ENCODE data around the gene CBX8.

CBX8 gene

GRCh38 chr17:79835953-79836509 lies 39.2 kb upstream of the CBX8 start:
- peaks cover 57% of the 10 kb centered on the region for H3K36me3 ChIP-seq (ENCODE audit: insufficient read depth, low read length)
- H3K27me3 ChIP-seq (ENCODE audit: insufficient read depth, low read length, poor library complexity): peaks cover 8% of the 10 kb centered on the region
- peaks cover 57% of the 10 kb centered on the region for H3K79me2 ChIP-seq (ENCODE audit: insufficient read depth, low read length)
- no peak for ATAC-seq (ENCODE audit: insufficient read depth, low read depth)
- no peak for TF ChIP-seq EZH2 (IDR thresholded peaks at IDR 0.05; ENCODE audit: borderline replicate concordance, low read depth, low read length, severe bottlenecking)
- TF ChIP-seq, protein P1, sequence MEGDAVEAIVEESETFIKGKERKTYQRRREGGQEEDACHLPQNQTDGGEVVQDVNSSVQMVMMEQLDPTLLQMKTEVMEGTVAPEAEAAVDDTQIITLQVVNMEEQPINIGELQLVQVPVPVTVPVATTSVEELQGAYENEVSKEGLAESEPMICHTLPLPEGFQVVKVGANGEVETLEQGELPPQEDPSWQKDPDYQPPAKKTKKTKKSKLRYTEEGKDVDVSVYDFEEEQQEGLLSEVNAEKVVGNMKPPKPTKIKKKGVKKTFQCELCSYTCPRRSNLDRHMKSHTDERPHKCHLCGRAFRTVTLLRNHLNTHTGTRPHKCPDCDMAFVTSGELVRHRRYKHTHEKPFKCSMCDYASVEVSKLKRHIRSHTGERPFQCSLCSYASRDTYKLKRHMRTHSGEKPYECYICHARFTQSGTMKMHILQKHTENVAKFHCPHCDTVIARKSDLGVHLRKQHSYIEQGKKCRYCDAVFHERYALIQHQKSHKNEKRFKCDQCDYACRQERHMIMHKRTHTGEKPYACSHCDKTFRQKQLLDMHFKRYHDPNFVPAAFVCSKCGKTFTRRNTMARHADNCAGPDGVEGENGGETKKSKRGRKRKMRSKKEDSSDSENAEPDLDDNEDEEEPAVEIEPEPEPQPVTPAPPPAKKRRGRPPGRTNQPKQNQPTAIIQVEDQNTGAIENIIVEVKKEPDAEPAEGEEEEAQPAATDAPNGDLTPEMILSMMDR (IDR thresholded peaks at IDR 0.05; ENCODE audit: borderline replicate concordance, extremely low read depth, low read length, poor library complexity, severe bottlenecking): no peak
- H3K27ac ChIP-seq (ENCODE audit: low read length): peak overlapping the region; percentile 94
- H3K4me2 ChIP-seq (ENCODE audit: insufficient read depth, low read length): peak overlapping the region; percentile 94
- H3K9ac ChIP-seq (ENCODE audit: low read depth, low read length): peak overlapping the region; percentile 85
- no peaks in the 10 kb centered on the region for H3K9me3 ChIP-seq (ENCODE audit: insufficient read depth, low read length, severe bottlenecking)
- DNase-seq: peak; percentile 43
- H3K4me1 ChIP-seq (ENCODE audit: insufficient read depth, low read length): peaks cover 52% of the 10 kb centered on the region
- H3K4me3 ChIP-seq (ENCODE audit: low read depth in 1 of 2, low read length in 2 of 2): peak overlapping the region; percentile 9 to 83; a peak in 3 of 4 replicates
- H2AFZ ChIP-seq (ENCODE audit: low read depth, low read length): no peak overlapping the region
- peaks cover 66% of the 10 kb centered on the region for H4K20me1 ChIP-seq (ENCODE audit: insufficient read depth, low read length)

GRCh38 chr17:79835470-79835899 lies 38.6 kb upstream of the CBX8 start:
- Histone ChIP-seq H3K9me3 (ENCODE audit: insufficient read depth, low read length, severe bottlenecking) (no peaks in the 10 kb centered on the region), H3K27me3 (ENCODE audit: insufficient read depth, low read length, poor library complexity) (peaks cover 4% of the 10 kb centered on the region), H3K27ac (ENCODE audit: low read length) (peak overlapping the region; percentile 94), H3K4me1 (ENCODE audit: insufficient read depth, low read length) (peaks cover 50% of the 10 kb centered on the region), H3K4me2 (ENCODE audit: insufficient read depth, low read length) (peak overlapping the region; percentile 94), H3K9ac (ENCODE audit: low read depth, low read length) (peak overlapping the region; percentile 85), H4K20me1 (ENCODE audit: insufficient read depth, low read length) (peaks cover 71% of the 10 kb centered on the region), H3K4me3 (ENCODE audit: low read depth in 1 of 2, low read length in 2 of 2) (0 out of 4 replicates have a peak overlapping the region, but pooled peaks of 1 of the 2 experiments have one; percentile 10), H2AFZ (ENCODE audit: low read depth, low read length) (no peak overlapping the region), H3K36me3 (ENCODE audit: insufficient read depth, low read length) (peaks cover 57% of the 10 kb centered on the region), H3K79me2 (ENCODE audit: insufficient read depth, low read length) (peaks cover 57% of the 10 kb centered on the region)
- peak; percentile 17 for DNase-seq
- no peak for TF ChIP-seq EZH2 (IDR thresholded peaks at IDR 0.05; ENCODE audit: borderline replicate concordance, low read depth, low read length, severe bottlenecking)
- TF ChIP-seq, protein P1 (IDR thresholded peaks at IDR 0.05; ENCODE audit: borderline replicate concordance, extremely low read depth, low read length, poor library complexity, severe bottlenecking): no peak
- ATAC-seq (ENCODE audit: insufficient read depth, low read depth): no peak

DNA sequence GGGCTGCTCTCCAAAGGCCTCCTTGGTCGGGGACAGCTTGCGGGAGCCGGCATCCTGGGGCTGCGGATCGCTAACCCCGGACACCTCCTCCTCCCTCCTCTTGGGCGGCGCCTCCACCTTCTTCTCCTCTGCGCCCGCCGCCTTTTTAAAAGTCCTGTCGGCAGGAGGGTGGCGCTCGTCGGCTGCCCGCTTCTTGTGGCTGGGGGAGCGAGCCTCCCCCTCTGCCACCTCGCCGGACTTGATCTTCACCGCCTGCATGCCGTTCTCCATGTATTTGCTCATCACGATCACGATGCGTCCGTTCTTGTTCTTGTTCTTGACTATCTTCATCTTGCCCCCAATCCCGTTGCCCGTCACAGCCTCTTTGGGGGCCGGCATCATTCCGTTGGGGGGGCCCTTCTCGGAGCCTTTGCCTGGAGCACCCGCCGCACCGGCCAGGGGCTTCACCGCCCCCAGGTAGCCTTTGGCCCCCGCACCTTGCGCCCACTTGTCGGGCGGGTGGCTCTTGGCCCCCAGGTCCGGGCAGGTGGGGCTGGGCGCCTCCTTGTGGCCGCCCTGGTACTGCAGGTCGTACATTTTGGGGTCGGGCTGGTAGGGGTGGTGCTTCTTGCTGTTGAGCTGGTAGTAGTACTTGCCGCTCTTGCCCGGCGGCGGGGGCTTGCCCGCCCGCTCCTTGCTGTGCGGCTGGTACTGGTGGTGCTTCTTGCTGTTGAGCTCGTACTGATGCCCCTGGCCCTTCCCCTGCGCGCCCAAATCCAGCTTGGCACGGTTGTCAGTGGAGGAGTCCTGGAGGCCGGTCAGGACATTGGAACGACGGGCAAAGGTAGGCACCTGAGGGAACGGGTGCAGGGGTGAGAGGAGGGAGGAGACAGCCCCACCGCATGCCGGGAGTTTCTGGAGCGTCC lies 37.9 kb upstream of the CBX8 start:
- H2AFZ ChIP-seq (ENCODE audit: low read depth, low read length): no peak overlapping the region
- no peak for ATAC-seq (ENCODE audit: insufficient read depth, low read depth)
- no peaks in the 10 kb centered on the region for H3K27me3 ChIP-seq (ENCODE audit: insufficient read depth, low read length, poor library complexity)
- H3K36me3 ChIP-seq (ENCODE audit: insufficient read depth, low read length): peaks cover 57% of the 10 kb centered on the region
- H3K4me2 ChIP-seq (ENCODE audit: insufficient read depth, low read length): peak overlapping the region; percentile 94; the same call in 1 of the 2 replicates
- H3K4me3 ChIP-seq (ENCODE audit: low read depth in 1 of 2, low read length in 2 of 2): no peak overlapping the region
- TF ChIP-seq EZH2 (IDR thresholded peaks at IDR 0.05; ENCODE audit: borderline replicate concordance, low read depth, low read length, severe bottlenecking): no peak
- TF ChIP-seq, protein P1 (IDR thresholded peaks at IDR 0.05; ENCODE audit: borderline replicate concordance, extremely low read depth, low read length, poor library complexity, severe bottlenecking): peak; percentile 77
- H3K9me3 ChIP-seq (ENCODE audit: insufficient read depth, low read length, severe bottlenecking): no peaks in the 10 kb centered on the region
- peak; percentile 65 for DNase-seq
- peaks cover 43% of the 10 kb centered on the region for H3K4me1 ChIP-seq (ENCODE audit: insufficient read depth, low read length)
- H3K9ac ChIP-seq (ENCODE audit: low read depth, low read length): peak overlapping the region; percentile 85; the same call in 1 of the 2 replicates
- H4K20me1 ChIP-seq (ENCODE audit: insufficient read depth, low read length): peaks cover 75% of the 10 kb centered on the region
- H3K27ac ChIP-seq (ENCODE audit: low read length): peak overlapping the region; percentile 94; the same call in 1 of the 2 replicates
- H3K79me2 ChIP-seq (ENCODE audit: insufficient read depth, low read length): peaks cover 57% of the 10 kb centered on the region

Data from DND-41 (cell line).